Neuronal stem cell (in vitro differentiated cells): ENCODE results near the gene LSAMP.

Experiments
- DNase-seq: peaks from one replicate; pipeline ENCODE4 v3.0.0-alpha.2; 2013; ENCODE audit warnings: low spot score
- H2AFZ ChIP-seq: one replicate; pipeline ENCODE4 v1.6.1; 2013; ENCODE audit warnings: mild to moderate bottlenecking, low read length, inconsistent platforms
- H2AK5ac ChIP-seq: 2 replicates; pipeline ENCODE4 v1.6.1; 2013; ENCODE audit warnings: low read depth, mild to moderate bottlenecking, inconsistent platforms, low read length, moderate library complexity, mixed read lengths
- H2BK120ac ChIP-seq: 2 replicates; pipeline ENCODE4 v1.6.1; 2013; ENCODE audit warnings: low read depth, mild to moderate bottlenecking, inconsistent platforms, low read length, moderate library complexity, mixed read lengths
- H2BK12ac ChIP-seq: one replicate; pipeline ENCODE4 v1.6.1; 2013; ENCODE audit warnings: low read length, inconsistent platforms
- H2BK15ac ChIP-seq: 2 replicates; pipeline ENCODE4 v1.6.1; 2013; ENCODE audit warnings: mild to moderate bottlenecking, low read length, inconsistent platforms, mixed read lengths
- H2BK5ac ChIP-seq: one replicate; pipeline ENCODE4 v1.6.1; 2013; ENCODE audit warnings: inconsistent platforms, mild to moderate bottlenecking, low read length, moderate library complexity
- H3K14ac ChIP-seq: one replicate; pipeline ENCODE4 v1.6.1; 2013; ENCODE audit warnings: low read length, inconsistent platforms
- H3K18ac ChIP-seq: 2 replicates; pipeline ENCODE4 v1.6.1; 2013; ENCODE audit warnings: low read length, inconsistent platforms
- H3K23ac ChIP-seq: 2 replicates; pipeline ENCODE4 v1.6.1; 2013; ENCODE audit warnings: low read depth, mild to moderate bottlenecking, mixed read lengths, low read length, inconsistent platforms; ENCODE audit not compliant: poor library complexity
- H3K27ac ChIP-seq: replicated peaks from 3 replicates; pipeline ENCODE4 v1.5.1; 2013; ENCODE audit warnings: low read length, inconsistent platforms
- H3K27me3 ChIP-seq, 3 experiments: 2 replicates each; pipeline ENCODE4 v1.6.1; 2013; ENCODE audit warnings: low read length in 3 of 3, mild to moderate bottlenecking in 2 of 3, inconsistent platforms in 1 of 3, low read depth in 1 of 3, mixed read lengths in 1 of 3, moderate library complexity in 1 of 3; ENCODE audit not compliant: control insufficient read depth in 3 of 3, insufficient read depth in 3 of 3
- H3K36me3 ChIP-seq, 2 donors: replicated peaks in 1 of 2; 2 replicates each; pipeline ENCODE4 v1.6.1; 2013; ENCODE audit warnings: low read length in 2 of 2; ENCODE audit not compliant: control insufficient read depth in 2 of 2, insufficient read depth in 2 of 2
- H3K4ac ChIP-seq: 2 replicates; pipeline ENCODE4 v1.6.1; 2013; ENCODE audit warnings: inconsistent platforms, mild to moderate bottlenecking, low read length, moderate library complexity
- H3K4me1 ChIP-seq, 2 donors: 1 replicate in 1 of 2; 2 replicates in 1 of 2; pipeline ENCODE4 v1.6.1; 2013; ENCODE audit warnings: low read length in 2 of 2, low read depth in 1 of 2; ENCODE audit not compliant: control insufficient read depth in 2 of 2, insufficient read depth in 1 of 2
- H3K4me2 ChIP-seq: one replicate; pipeline ENCODE4 v1.6.1; 2013; ENCODE audit warnings: mild to moderate bottlenecking, low read length, inconsistent platforms; ENCODE audit not compliant: insufficient read depth, poor library complexity, severe bottlenecking
- H3K4me3 ChIP-seq, 2 donors: 2 replicates each; pipeline ENCODE4 v1.5.1; 2013; ENCODE audit warnings: low read length in 2 of 2, mild to moderate bottlenecking in 2 of 2, inconsistent platforms in 1 of 2, moderate library complexity in 1 of 2
- H3K79me1 ChIP-seq: one replicate; pipeline ENCODE4 v1.6.1; 2013; ENCODE audit warnings: low read depth, mild to moderate bottlenecking, inconsistent platforms, low read length, moderate library complexity
- H3K9ac ChIP-seq: one replicate; pipeline ENCODE4 v1.6.1; 2013; ENCODE audit warnings: mild to moderate bottlenecking, low read depth, low read length, inconsistent platforms; ENCODE audit not compliant: poor library complexity
- H3K9me3 ChIP-seq, 2 donors: replicated peaks in 1 of 2; 2 replicates each; pipeline versions ENCODE3 to v1.6.1; 2013; ENCODE audit warnings: low read length in 2 of 2, mild to moderate bottlenecking in 2 of 2, inconsistent platforms in 1 of 2, low read depth in 1 of 2, mixed read lengths in 1 of 2, moderate library complexity in 1 of 2; ENCODE audit not compliant: control insufficient read depth in 2 of 2, insufficient read depth in 1 of 2
- H4K8ac ChIP-seq: one replicate; pipeline ENCODE4 v1.6.1; 2013; ENCODE audit warnings: low read depth, mild to moderate bottlenecking, inconsistent platforms, low read length, moderate library complexity
- H4K91ac ChIP-seq: one replicate; pipeline ENCODE4 v1.6.1; 2013; ENCODE audit warnings: low read length, low read depth, mild to moderate bottlenecking, inconsistent platforms; ENCODE audit not compliant: poor library complexity
- WGBS, 2 donors: extraction: QIAGEN DNeasy Blood & Tissue Kit; methylation state at CpG; one replicate each; pipeline ENCODE4 v1.1.7; 2013; ENCODE audit warnings: missing lambda C conversion rate in 2 of 2, mixed read lengths in 1 of 2; ENCODE audit not compliant: insufficient read length in 2 of 2, insufficient replicate concordance in 1 of 2; ENCODE audit errors: extremely low coverage in 2 of 2; 5-methylcytosine and 5-hydroxymethylcytosine counted together

Gene LSAMP

DNA sequence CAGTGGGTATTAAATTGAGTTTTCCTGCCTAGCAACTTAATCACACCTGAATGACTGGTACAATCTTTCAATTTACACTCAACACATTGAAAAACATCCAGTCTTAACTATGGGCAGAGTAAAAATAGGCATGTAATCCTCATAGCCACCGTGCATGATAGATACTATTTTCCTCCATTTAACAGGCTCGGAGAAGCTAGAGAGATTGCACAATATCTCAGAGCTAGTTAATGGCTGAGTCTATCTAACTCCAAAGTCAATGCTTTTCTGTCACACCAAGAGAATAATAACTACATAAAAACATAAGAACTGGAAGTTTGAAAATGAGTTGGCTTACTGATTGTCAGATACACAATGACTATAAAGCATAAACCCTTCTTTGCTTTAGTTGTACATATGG, 36.8 kb downstream of the LSAMP start:
- Histone ChIP-seq H2BK5ac (no peak overlapping the region), H3K79me1 (no peaks in the 10 kb centered on the region), H3K9me3 (no peaks in the 10 kb centered on the region), H3K4me1 (no peaks in the 10 kb centered on the region), H3K4ac (no peak overlapping the region), H4K8ac (no peak overlapping the region), H2BK12ac (no peak overlapping the region), H3K9ac (no peak overlapping the region), H3K23ac (no peak overlapping the region), H3K18ac (no peak overlapping the region), H2AK5ac (no peak overlapping the region), H3K4me2 (no peak overlapping the region), H2AFZ (no peak overlapping the region), H3K27ac (no peak overlapping the region), H3K36me3 (no peaks in the 10 kb centered on the region), H2BK120ac (no peak overlapping the region), H3K27me3 (no peaks in the 10 kb centered on the region), H2BK15ac (no peak overlapping the region), H4K91ac (no peak overlapping the region), H3K4me3 (no peak overlapping the region), H3K14ac (no peak overlapping the region)
- DNase-seq: no peak
- WGBS, 2 donors: no CpG with 5 or more reads among the region's 2 CpGs

DNA sequence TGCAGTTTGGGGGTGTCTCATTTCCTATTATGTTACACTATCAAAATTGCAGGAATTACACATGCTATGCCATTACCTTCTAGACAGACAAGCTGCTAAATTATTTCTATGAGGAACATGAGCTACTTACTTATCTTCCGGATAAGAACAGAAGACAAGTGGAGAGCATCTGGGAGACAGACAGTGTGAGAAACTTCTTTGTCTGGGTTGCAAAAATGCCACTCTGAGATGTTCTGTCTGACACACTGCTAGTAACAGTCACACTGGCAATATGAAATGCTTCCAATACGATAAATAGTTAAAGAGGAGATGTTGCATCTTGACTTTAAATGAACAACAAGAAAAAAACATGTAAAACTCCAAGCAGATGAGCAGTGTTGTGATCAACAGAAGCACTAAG, 40.1 kb downstream of the LSAMP start:
- Histone ChIP-seq H2BK120ac (no peak overlapping the region), H3K4me1 (no peaks in the 10 kb centered on the region), H3K9ac (no peak overlapping the region), H3K23ac (no peak overlapping the region), H2BK15ac (no peak overlapping the region), H2AK5ac (no peak overlapping the region), H3K4me2 (no peak overlapping the region), H3K18ac (no peak overlapping the region), H3K4me3 (no peak overlapping the region), H4K91ac (no peak overlapping the region), H3K4ac (no peak overlapping the region), H3K36me3 (no peaks in the 10 kb centered on the region), H2BK5ac (no peak overlapping the region), H3K27ac (no peak overlapping the region), H3K79me1 (no peaks in the 10 kb centered on the region), H3K14ac (no peak overlapping the region), H2AFZ (no peak overlapping the region), H2BK12ac (no peak overlapping the region), H3K9me3 (no peaks in the 10 kb centered on the region), H4K8ac (no peak overlapping the region), H3K27me3 (no peaks in the 10 kb centered on the region)
- no CpG with 5 or more reads among the region's 2 CpGs for WGBS, 2 donors
- no peak for DNase-seq

DNA sequence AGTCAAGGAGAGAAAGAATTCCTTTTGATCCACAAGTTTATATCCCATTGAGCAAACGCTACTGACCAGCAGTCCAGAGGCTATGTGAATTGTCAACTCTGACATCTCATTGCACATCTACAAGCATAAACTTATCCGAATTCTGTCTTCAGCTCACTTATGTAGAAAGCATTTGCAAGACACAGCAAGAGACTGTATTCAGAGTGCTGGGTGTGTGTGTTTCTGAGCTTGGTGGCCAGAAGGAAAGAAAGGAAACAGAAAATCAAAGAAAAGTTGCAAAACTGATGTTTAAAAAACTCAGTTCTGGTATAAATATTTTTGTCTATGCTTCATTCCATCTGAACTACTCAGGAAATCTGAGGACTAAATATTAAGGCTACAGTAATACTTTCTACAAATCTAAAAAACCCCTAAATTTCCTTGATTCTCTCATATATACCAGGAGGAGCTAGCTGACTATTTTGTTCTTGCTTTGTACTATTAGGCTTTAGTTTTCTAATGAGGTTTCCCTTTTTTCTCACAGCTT, 45.5 kb downstream of the LSAMP start:
- no CpG with 5 or more reads among the region's 2 CpGs for WGBS, 2 donors
- Histone ChIP-seq H2AK5ac (no peak overlapping the region), H3K14ac (no peak overlapping the region), H3K79me1 (no peaks in the 10 kb centered on the region), H3K27me3 (no peaks in the 10 kb centered on the region), H3K4me3 (no peak overlapping the region), H3K4me1 (peaks cover 0 to 2% of the 10 kb centered on the region in 2 donors), H3K4me2 (no peak overlapping the region), H2BK120ac (no peak overlapping the region), H3K9me3 (no peaks in the 10 kb centered on the region), H3K27ac (no peak overlapping the region), H4K8ac (no peak overlapping the region), H3K23ac (no peak overlapping the region), H2BK12ac (no peak overlapping the region), H2BK5ac (no peak overlapping the region), H4K91ac (no peak overlapping the region), H3K36me3 (no peaks in the 10 kb centered on the region), H3K9ac (no peak overlapping the region), H2BK15ac (no peak overlapping the region), H2AFZ (no peak overlapping the region), H3K4ac (no peak overlapping the region), H3K18ac (no peak overlapping the region)
- DNase-seq: no peak

DNA sequence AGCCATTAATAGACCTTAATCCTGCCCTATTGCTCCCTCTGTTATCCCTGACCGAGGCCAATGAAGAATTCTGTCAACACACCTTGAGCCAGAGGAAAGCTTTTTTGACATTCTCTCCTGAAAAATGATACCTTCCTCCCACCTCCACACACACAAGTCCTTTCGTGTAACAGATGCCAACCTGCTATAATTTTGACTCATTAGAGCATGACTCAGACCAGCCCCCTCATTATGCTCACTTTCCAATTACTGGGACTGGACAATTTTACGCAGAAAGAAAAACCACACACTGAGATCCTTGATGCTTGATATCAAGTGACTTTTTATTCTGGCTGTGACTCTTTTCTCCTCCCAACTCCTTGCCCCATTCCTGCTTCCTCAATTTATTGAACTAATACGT, 50.9 kb downstream of the LSAMP start:
- Histone ChIP-seq H4K8ac (no peak overlapping the region), H4K91ac (no peak overlapping the region), H2BK5ac (no peak overlapping the region), H3K27ac (no peak overlapping the region), H3K27me3 (no peaks in the 10 kb centered on the region), H3K23ac (no peak overlapping the region), H2BK15ac (no peak overlapping the region), H3K4me1 (peaks cover 0 to 3% of the 10 kb centered on the region in 2 donors), H3K9ac (no peak overlapping the region), H3K14ac (no peak overlapping the region), H3K18ac (no peak overlapping the region), H3K79me1 (peaks cover 5% of the 10 kb centered on the region), H3K4me2 (no peak overlapping the region), H3K4ac (no peak overlapping the region), H3K4me3 (no peak overlapping the region), H3K9me3 (no peaks in the 10 kb centered on the region), H3K36me3 (no peaks in the 10 kb centered on the region), H2AK5ac (no peak overlapping the region), H2AFZ (no peak overlapping the region), H2BK120ac (no peak overlapping the region), H2BK12ac (no peak overlapping the region)
- WGBS, 2 donors: no CpG with 5 or more reads among the region's 4 CpGs
- DNase-seq: no peak
